Suprapubic skin (tissue), 4 donors: ENCODE results near the gene UEVLD. TPM values are rescaled to one million over a fixed set of nuclear protein-coding genes. Genes with fewer than 3 reads are reported as not detected.

ENCODE experiments used
- total RNA-seq, 4 donors: library from RNA; depleted of rRNA; stranded (reverse); fragments of >200 nt; gene quantifications; one replicate each; pipeline ENCODE4 v1.1.0, GENCODE V29; 2016

Gene UEVLD
- total RNA-seq, 4 donors from 2014 or later = 24.1 to 46.1 (median 32.8) TPM

Other genes with a start within 250 kb of the UEVLD start
- gene LDHA, start 194.2 kb downstream of the UEVLD start, total RNA-seq = 100 to 1,000 TPM; 438 to 724 (median 616) TPM
- gene LDHC, start 176.4 kb downstream of the UEVLD start, total RNA-seq = not detected
- not detected for gene LDHAL6A, start 132.9 kb downstream of the UEVLD start, total RNA-seq
- gene TSG101, start 61.8 kb downstream of the UEVLD start, total RNA-seq = 10 to 100 TPM; 67.8 to 80.0 (median 71.8) TPM
- 1 to 10 TPM in 2 of 4 donors, not detected in 2; 2.7 to 5.1 TPM for gene MISFA, start 11.1 kb upstream of the UEVLD start, total RNA-seq
- 10 to 100 TPM; 17.6 to 31.4 (median 27.3) TPM for gene SPTY2D1, start 45.6 kb upstream of the UEVLD start, total RNA-seq
- 10 to 100 TPM; 17.1 to 57.0 (median 41.1) TPM for gene TMEM86A, start 110.0 kb upstream of the UEVLD start, total RNA-seq
- gene IGSF22, start 137.5 kb upstream of the UEVLD start, total RNA-seq = 1 to 10 TPM in 1 of 4 donors, not detected in 3; 2.3 TPM
- gene PTPN5, start 203.1 kb upstream of the UEVLD start, total RNA-seq = 1 to 10 TPM in 2 of 4 donors, under 1 TPM in 1, not detected in 1; 0.15 to 1.7 (median 1.3) TPM